HFF-Myc (cell line): ENCODE data around the gene NUP210.

Experiments used
- DNase-seq: peaks from one replicate; pipeline ENCODE4 v3.0.0-alpha.2; 2011; ENCODE audit warnings: low read depth; ENCODE audit errors: extremely low read depth
- H3K4me3 ChIP-seq: replicated peaks from 2 replicates; pipeline ENCODE4 v1.5.1; 2011; ENCODE audit warnings: low read depth, mild to moderate bottlenecking, control low read depth, low read length
- CTCF ChIP-seq: IDR thresholded peaks from 2 replicates; pipeline ENCODE4 v1.5.1; 2012; ENCODE audit warnings: mild to moderate bottlenecking, low read depth, low read length, control low read depth; ENCODE audit errors: missing control alignments

Gene NUP210

GRCh38 chr3:13269711-13270378 lies 150.3 kb downstream of the NUP210 start:
- no peak overlapping the region for H3K4me3 ChIP-seq
- no peak for DNase-seq
- TF ChIP-seq CTCF, result no peak

DNA sequence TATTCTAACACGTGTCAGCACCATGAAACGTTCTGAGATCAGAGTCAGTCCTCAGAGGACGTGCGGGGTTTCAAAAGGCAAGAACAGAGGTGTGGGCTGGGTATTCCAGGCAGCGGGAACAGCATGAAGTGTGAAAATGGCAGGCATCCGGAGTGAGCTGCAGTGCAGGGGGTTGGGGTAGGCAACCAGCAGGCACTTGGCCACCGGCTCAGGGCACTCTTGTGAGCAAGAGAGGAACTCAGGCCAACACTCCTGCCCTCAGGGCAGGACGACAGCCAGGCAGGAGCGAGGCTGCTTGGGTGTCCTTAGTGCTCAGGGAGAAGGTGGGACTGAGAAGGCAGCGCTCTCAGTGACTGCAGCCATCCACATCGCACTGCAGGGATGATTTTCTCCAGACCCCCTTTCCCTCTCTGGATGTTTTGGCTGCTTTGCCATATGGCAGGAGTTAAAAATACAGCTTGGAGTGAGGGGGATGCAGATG lies 151.1 kb downstream of the NUP210 start:
- TF ChIP-seq CTCF, result no peak
- no peak overlapping the region for H3K4me3 ChIP-seq
- no peak for DNase-seq

- H3K4me3 ChIP-seq, result no peak overlapping the region
- no peak for TF ChIP-seq CTCF
- no peak for DNase-seq
These were observed 152.0 kb downstream of the NUP210 start for GRCh38 chr3:13268120-13268519.

DNA sequence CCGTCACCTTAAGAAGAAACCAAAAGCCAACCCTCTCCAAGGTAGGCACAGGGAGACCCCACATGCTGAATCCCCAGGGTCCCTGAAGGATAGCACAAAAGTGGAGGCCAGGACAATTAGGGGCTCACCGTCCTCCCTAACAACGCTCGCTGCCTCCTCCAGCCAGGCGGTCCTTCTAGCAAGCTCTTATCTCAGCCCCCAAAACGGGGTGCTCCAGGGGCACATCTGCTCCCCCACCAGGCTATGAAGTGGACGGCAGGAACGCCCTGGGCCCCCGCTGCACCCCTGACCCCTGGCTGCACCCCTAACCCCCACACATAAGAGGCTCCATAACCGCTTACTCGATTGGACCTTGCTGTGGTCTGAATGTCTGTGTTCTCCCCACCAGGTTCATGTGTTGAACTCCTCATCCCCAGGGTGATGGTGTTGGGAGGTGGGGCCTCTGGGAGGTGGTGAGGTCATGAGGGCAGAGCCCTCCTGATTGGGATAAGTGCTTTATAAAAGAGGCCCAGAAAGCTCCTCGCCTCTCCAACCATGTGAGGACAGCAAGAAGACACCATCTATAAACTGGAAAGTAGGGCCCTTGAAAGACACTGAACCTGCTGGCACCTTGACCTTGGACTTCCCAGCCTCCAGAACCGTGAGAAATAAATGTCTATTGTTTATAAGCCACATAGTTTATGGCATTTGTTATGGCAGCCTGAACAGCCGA lies 153.3 kb downstream of the NUP210 start:
- DNase-seq, result no peak
- H3K4me3 ChIP-seq, result no peak overlapping the region
- no peak for TF ChIP-seq CTCF
